ENCODE measurements around the gene TRIM43. TPM values are rescaled to one million over a fixed set of nuclear protein-coding genes. Genes with fewer than 3 reads are reported as not detected.
"Not testable (repeated sequence)": the region's sequence is repeated elsewhere in the genome, so short reads cannot be mapped to it uniquely, and the experiment has no call there.

The TRIM43 gene
- total RNA-seq (not detected in 2 replicates), polyA plus RNA-seq (not detected in 2 replicates)

DNA sequence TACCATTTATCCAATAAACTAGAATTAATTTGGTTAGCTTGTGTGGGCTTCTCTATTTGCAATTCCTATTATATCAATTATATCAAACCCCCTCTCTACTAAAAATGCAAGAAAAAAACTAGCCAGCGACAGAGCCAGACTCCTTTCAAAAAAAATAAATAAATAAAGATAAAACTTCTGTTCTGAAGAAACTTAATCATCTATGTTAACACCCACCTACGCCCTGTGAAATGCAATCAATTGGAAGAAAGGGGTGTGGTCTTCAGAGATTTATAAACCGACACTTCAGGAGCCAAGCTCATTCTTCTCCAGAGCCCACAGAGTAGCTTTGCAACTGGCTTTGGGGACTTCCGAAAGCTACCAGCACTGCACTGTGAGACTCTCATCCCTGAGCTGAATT, at the start of gene TRIM43:
TSS of gene TRIM43 (plus strand) at position 301 of the 400 bp plus-strand sequence. CDS start 2,023 bp downstream, outside the sequence.
- not testable (repeated sequence) for H3K9me2 ChIP-seq (replicated peaks; ENCODE audit: insufficient read depth); H3K4me1 ChIP-seq (ENCODE audit: insufficient read depth); H3K79me2 ChIP-seq; DNase-seq (ENCODE audit: low spot score); H3K27ac ChIP-seq; H3K9me3 ChIP-seq (ENCODE audit: low read depth); H3K4me3 ChIP-seq; H4K20me1 ChIP-seq (ENCODE audit: insufficient read depth, poor library complexity, severe bottlenecking); H3K27me3 ChIP-seq; H2AFZ ChIP-seq; H3K36me3 ChIP-seq (replicated peaks; ENCODE audit: insufficient read depth, low read depth); H3K4me2 ChIP-seq
- 57% methylated on average over 2 of the region's 4 CpGs for WGBS (ENCODE audit: low lambda C conversion rate, missing lambda C conversion rate)

GRCh38 chr2:95551055-95551568, 40.7 kb upstream of the TRIM43 start:
- Histone ChIP-seq H3K36me3 (replicated peaks; ENCODE audit: insufficient read depth, low read depth) (no peaks in the 10 kb centered on the region), H3K27me3 (no peaks in the 10 kb centered on the region), H4K20me1 (ENCODE audit: insufficient read depth, poor library complexity, severe bottlenecking) (no peaks in the 10 kb centered on the region), H3K79me2 (no peaks in the 10 kb centered on the region), H2AFZ (no peak overlapping the region), H3K9me3 (ENCODE audit: low read depth) (no peaks in the 10 kb centered on the region), H3K9me2 (replicated peaks; ENCODE audit: insufficient read depth) (no peaks in the 10 kb centered on the region), H3K4me3 (no peak overlapping the region), H3K4me1 (ENCODE audit: insufficient read depth) (no peaks in the 10 kb centered on the region), H3K27ac (no peak overlapping the region), H3K4me2 (no peak overlapping the region)
- TF ChIP-seq, protein P1, sequence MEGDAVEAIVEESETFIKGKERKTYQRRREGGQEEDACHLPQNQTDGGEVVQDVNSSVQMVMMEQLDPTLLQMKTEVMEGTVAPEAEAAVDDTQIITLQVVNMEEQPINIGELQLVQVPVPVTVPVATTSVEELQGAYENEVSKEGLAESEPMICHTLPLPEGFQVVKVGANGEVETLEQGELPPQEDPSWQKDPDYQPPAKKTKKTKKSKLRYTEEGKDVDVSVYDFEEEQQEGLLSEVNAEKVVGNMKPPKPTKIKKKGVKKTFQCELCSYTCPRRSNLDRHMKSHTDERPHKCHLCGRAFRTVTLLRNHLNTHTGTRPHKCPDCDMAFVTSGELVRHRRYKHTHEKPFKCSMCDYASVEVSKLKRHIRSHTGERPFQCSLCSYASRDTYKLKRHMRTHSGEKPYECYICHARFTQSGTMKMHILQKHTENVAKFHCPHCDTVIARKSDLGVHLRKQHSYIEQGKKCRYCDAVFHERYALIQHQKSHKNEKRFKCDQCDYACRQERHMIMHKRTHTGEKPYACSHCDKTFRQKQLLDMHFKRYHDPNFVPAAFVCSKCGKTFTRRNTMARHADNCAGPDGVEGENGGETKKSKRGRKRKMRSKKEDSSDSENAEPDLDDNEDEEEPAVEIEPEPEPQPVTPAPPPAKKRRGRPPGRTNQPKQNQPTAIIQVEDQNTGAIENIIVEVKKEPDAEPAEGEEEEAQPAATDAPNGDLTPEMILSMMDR (IDR thresholded peaks at IDR 0.05; ENCODE audit: poor library complexity): no peak
- TF ChIP-seq EZH2phosphoT487 (IDR thresholded peaks at IDR 0.05; ENCODE audit: low read depth, severe bottlenecking, unreplicated experiment): no peak
- TF ChIP-seq EZH2 (IDR thresholded peaks at IDR 0.05; ENCODE audit: borderline replicate concordance): no peak
- WGBS (ENCODE audit: low lambda C conversion rate, missing lambda C conversion rate): 86% methylated on average over 17 of the region's 17 CpGs
- DNase-seq (ENCODE audit: low spot score): no peak

- H4K20me1 ChIP-seq (ENCODE audit: insufficient read depth, poor library complexity, severe bottlenecking): no peaks in the 10 kb centered on the region
- H3K4me3 ChIP-seq: no peak overlapping the region
- H3K36me3 ChIP-seq (replicated peaks; ENCODE audit: insufficient read depth, low read depth): no peaks in the 10 kb centered on the region
- H3K4me1 ChIP-seq (ENCODE audit: insufficient read depth): no peaks in the 10 kb centered on the region
- no peaks in the 10 kb centered on the region for H3K27me3 ChIP-seq
- no peak overlapping the region for H3K4me2 ChIP-seq
- no peaks in the 10 kb centered on the region for H3K9me2 ChIP-seq (replicated peaks; ENCODE audit: insufficient read depth)
- WGBS (ENCODE audit: low lambda C conversion rate, missing lambda C conversion rate): 79% methylated on average over 2 of the region's 2 CpGs
- H3K27ac ChIP-seq: no peak overlapping the region
- no peaks in the 10 kb centered on the region for H3K79me2 ChIP-seq
- no peaks in the 10 kb centered on the region for H3K9me3 ChIP-seq (ENCODE audit: low read depth)
- TF ChIP-seq, protein P1 (IDR thresholded peaks at IDR 0.05; ENCODE audit: poor library complexity): no peak
- no peak overlapping the region for H2AFZ ChIP-seq
- no peak for DNase-seq (ENCODE audit: low spot score)
These were observed 38.9 kb upstream of the TRIM43 start for GRCh38 chr2:95552911-95553310.

GRCh38 chr2:95569170-95569569, 22.6 kb upstream of the TRIM43 start:
- H3K36me3 ChIP-seq (replicated peaks; ENCODE audit: insufficient read depth, low read depth): no peaks in the 10 kb centered on the region
- H3K79me2 ChIP-seq: no peaks in the 10 kb centered on the region
- no peak overlapping the region for H2AFZ ChIP-seq
- no peak overlapping the region for H3K4me3 ChIP-seq
- H3K9me2 ChIP-seq (replicated peaks; ENCODE audit: insufficient read depth): no peaks in the 10 kb centered on the region
- no peak overlapping the region for H3K27ac ChIP-seq
- no peaks in the 10 kb centered on the region for H3K9me3 ChIP-seq (ENCODE audit: low read depth)
- H3K4me2 ChIP-seq: no peak overlapping the region
- H3K4me1 ChIP-seq (ENCODE audit: insufficient read depth): no peaks in the 10 kb centered on the region
- H3K27me3 ChIP-seq: no peaks in the 10 kb centered on the region
- no peaks in the 10 kb centered on the region for H4K20me1 ChIP-seq (ENCODE audit: insufficient read depth, poor library complexity, severe bottlenecking)
- no peak for DNase-seq (ENCODE audit: low spot score)
- WGBS (ENCODE audit: low lambda C conversion rate, missing lambda C conversion rate): 17% methylated on average over 2 of the region's 2 CpGs
- TF ChIP-seq EZH2 (IDR thresholded peaks at IDR 0.05; ENCODE audit: borderline replicate concordance) (no peak), EZH2phosphoT487 (IDR thresholded peaks at IDR 0.05; ENCODE audit: low read depth, severe bottlenecking, unreplicated experiment) (no peak)
- TF ChIP-seq, protein P1 (IDR thresholded peaks at IDR 0.05; ENCODE audit: poor library complexity): no peak
